ENCODE results near the gene RNASE13.

The RNASE13 gene

GRCh38 chr14:21018286-21018685, 16.3 kb downstream of the RNASE13 start:
- ChIA-PET CTCF (interaction anchor here (0.8 to 7.4 kb wide), 5 partner anchors 9 to 160 kb away, joined by 3 to 136 read pairs (median 7); no protein-coding TSS in a partner anchor), POLR2A (interaction anchor here (1.3 kb wide), 1 partner anchor 53 kb away, joined by 3 read pairs; no protein-coding TSS in a partner anchor)
- Histone ChIP-seq H3K9me3 (ENCODE audit: control insufficient read depth, insufficient read depth, low read depth, low read length) (no peaks in the 10 kb centered on the region), H3K27ac (ENCODE audit: extremely low read depth, low read depth, low read length) (no peak overlapping the region), H3K4me1 (ENCODE audit: control insufficient read depth, insufficient read depth, low read length) (no peaks in the 10 kb centered on the region), H3K36me3 (ENCODE audit: control insufficient read depth in 2 of 2, insufficient read depth in 1 of 2, low read length in 2 of 2) (peaks cover 0 to 51% of the 10 kb centered on the region in 2 experiments; a peak in 2 of 3 replicates), H3K4me3 (ENCODE audit: low read depth, low read length) (no peak overlapping the region)
- TF ChIP-seq ZBTB11 (tag by site-specific recombination; conservative IDR thresholded peaks at IDR 0.05; ENCODE audit: low read depth) (no peak), SP7 (tag by site-specific recombination; IDR thresholded peaks at IDR 0.05) (no peak), ZNF514 (tag by site-specific recombination; IDR thresholded peaks at IDR 0.05) (no peak), ZNF26 (tag by site-specific recombination; IDR thresholded peaks at IDR 0.05) (no peak), ZNF747 (tag by site-specific recombination; IDR thresholded peaks at IDR 0.05) (no peak), RBAK (tag by site-specific recombination; IDR thresholded peaks at IDR 0.05) (no peak), GLI2 (tag by site-specific recombination; IDR thresholded peaks at IDR 0.05; ENCODE audit: borderline replicate concordance, low read depth) (no peak), ZNF223 (tag by site-specific recombination; IDR thresholded peaks at IDR 0.05) (no peak), SP3 (tag by site-specific recombination; IDR thresholded peaks at IDR 0.05) (no peak), ZNF302 (tag by site-specific recombination; IDR thresholded peaks at IDR 0.05; ENCODE audit: low read depth) (no peak), ZNF184 (tag by site-specific recombination; IDR thresholded peaks at IDR 0.05) (no peak), ZNF600 (tag by site-specific recombination; IDR thresholded peaks at IDR 0.05) (no peak)

DNA sequence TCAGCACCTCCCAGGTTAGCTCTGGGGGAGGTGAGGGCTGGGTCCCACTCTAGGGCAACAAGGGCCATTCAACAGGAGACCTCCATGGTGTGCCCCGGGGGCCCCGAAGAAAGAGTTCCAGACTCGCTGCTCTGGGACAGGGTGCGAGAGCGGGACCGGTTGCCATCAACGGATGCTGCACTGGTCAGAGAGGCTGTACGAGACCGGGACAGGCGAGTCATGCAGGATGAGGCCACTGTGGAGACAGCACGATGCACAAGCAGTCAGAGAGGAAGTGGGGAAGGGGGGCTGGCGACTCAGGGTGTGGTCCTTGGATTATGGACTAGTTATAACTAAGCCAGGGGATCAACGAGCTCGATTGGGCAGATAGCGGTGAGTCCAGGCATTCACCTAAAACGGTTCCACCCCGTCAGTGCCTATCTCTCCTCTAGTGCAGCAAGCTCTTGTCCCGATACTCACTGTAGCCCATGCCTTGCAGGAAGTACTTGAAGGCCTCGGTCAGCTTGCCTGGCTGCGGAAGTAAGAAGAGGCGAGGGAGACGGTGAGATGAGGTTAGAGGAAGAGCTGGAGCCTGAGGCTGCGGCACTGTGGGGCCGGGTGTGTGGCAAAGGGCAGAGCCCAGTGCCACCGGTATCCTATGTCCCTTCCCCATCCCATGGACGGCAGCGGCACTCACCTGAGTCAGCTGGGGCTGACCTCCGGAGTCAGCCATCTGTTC, 16.9 kb downstream of the RNASE13 start:
- ChIA-PET POLR2A (interaction anchor here (1.3 kb wide), 1 partner anchor 54 kb away, joined by 3 read pairs; no protein-coding TSS in a partner anchor), CTCF (interaction anchor here (0.6 to 7.4 kb wide), 6 partner anchors 10 to 318 kb away, joined by 3 to 136 read pairs (median 5); no protein-coding TSS in a partner anchor)
- TF ChIP-seq SP2 (tag by site-specific recombination; IDR thresholded peaks at IDR 0.05) (no peak), ZNF544 (tag by site-specific recombination; IDR thresholded peaks at IDR 0.05) (no peak), ZNF792 (tag by site-specific recombination; IDR thresholded peaks at IDR 0.05) (no peak), ATF2 (tag by site-specific recombination; IDR thresholded peaks at IDR 0.05; ENCODE audit: low read depth) (no peak), ZNF600 (tag by site-specific recombination; IDR thresholded peaks at IDR 0.05) (no peak), ZNF488 (tag by site-specific recombination; IDR thresholded peaks at IDR 0.05) (no peak), ZNF654 (tag by site-specific recombination; IDR thresholded peaks at IDR 0.05; ENCODE audit: low read depth) (no peak), ZNF394 (tag by site-specific recombination; IDR thresholded peaks at IDR 0.05; ENCODE audit: borderline replicate concordance) (no peak), ZNF521 (tag by site-specific recombination; IDR thresholded peaks at IDR 0.05) (no peak), ZNF501 (tag by site-specific recombination; IDR thresholded peaks at IDR 0.05) (no peak), ZNF398 (tag by site-specific recombination; IDR thresholded peaks at IDR 0.05) (no peak), ZNF707 (tag by site-specific recombination; IDR thresholded peaks at IDR 0.05) (no peak), ZNF692 (tag by site-specific recombination; IDR thresholded peaks at IDR 0.05) (no peak)

More for the DNA sequence above, 16.9 kb downstream of the RNASE13 start:
- no peak overlapping the region for H3K27ac ChIP-seq (ENCODE audit: extremely low read depth, low read depth, low read length)
- H3K9me3 ChIP-seq (ENCODE audit: control insufficient read depth, insufficient read depth, low read depth, low read length): no peaks in the 10 kb centered on the region
- H3K4me3 ChIP-seq (ENCODE audit: low read depth, low read length): no peak overlapping the region
- H3K36me3 ChIP-seq (ENCODE audit: control insufficient read depth in 2 of 2, insufficient read depth in 1 of 2, low read length in 2 of 2): peaks cover 0 to 51% of the 10 kb centered on the region in 2 experiments; a peak in 2 of 3 replicates
- H3K4me1 ChIP-seq (ENCODE audit: control insufficient read depth, insufficient read depth, low read length): no peaks in the 10 kb centered on the region

All from HEK293 (cell line).